ENCODE measurements around the gene C2CD4A.

C2CD4A gene

GRCh38 chr15:62058327-62059028 is 8.3 kb upstream of the C2CD4A start:
- Histone ChIP-seq H3K27me3 (ENCODE audit: insufficient read depth, low read depth, severe bottlenecking) (no peaks in the 10 kb centered on the region), H3K4me3 (ENCODE audit: low read depth, low read length) (no peak overlapping the region), H3K9me3 (ENCODE audit: severe bottlenecking) (no peaks in the 10 kb centered on the region), H3K27ac (no peak overlapping the region), H3K36me3 (no peaks in the 10 kb centered on the region)
- TF ChIP-seq CTCF (IDR thresholded peaks at IDR 0.05; ENCODE audit: low read depth, low read length) = no peak
- DNase-seq = no peak

- no peak for TF ChIP-seq CTCF (IDR thresholded peaks at IDR 0.05; ENCODE audit: low read depth, low read length)
- DNase-seq = no peak
- H3K36me3 ChIP-seq = no peaks in the 10 kb centered on the region
- H3K4me3 ChIP-seq (ENCODE audit: low read depth, low read length) = peak overlapping the region; percentile 80
- H3K27me3 ChIP-seq (ENCODE audit: insufficient read depth, low read depth, severe bottlenecking) = no peaks in the 10 kb centered on the region
- no peaks in the 10 kb centered on the region for H3K9me3 ChIP-seq (ENCODE audit: severe bottlenecking)
- H3K27ac ChIP-seq = no peak overlapping the region; the same call in 1 of the 2 replicates
These were observed 7.5 kb upstream of the C2CD4A start for GRCh38 chr15:62059108-62059815.

GRCh38 chr15:62059816-62060112 is 7.0 kb upstream of the C2CD4A start:
- H3K36me3 ChIP-seq = no peaks in the 10 kb centered on the region
- peak; percentile 51 for DNase-seq
- H3K4me3 ChIP-seq (ENCODE audit: low read depth, low read length) = peak overlapping the region; percentile 80
- TF ChIP-seq CTCF (IDR thresholded peaks at IDR 0.05; ENCODE audit: low read depth, low read length) = no peak
- no peaks in the 10 kb centered on the region for H3K27me3 ChIP-seq (ENCODE audit: insufficient read depth, low read depth, severe bottlenecking)
- H3K27ac ChIP-seq = peak overlapping the region; percentile 64
- no peaks in the 10 kb centered on the region for H3K9me3 ChIP-seq (ENCODE audit: severe bottlenecking)

DNA sequence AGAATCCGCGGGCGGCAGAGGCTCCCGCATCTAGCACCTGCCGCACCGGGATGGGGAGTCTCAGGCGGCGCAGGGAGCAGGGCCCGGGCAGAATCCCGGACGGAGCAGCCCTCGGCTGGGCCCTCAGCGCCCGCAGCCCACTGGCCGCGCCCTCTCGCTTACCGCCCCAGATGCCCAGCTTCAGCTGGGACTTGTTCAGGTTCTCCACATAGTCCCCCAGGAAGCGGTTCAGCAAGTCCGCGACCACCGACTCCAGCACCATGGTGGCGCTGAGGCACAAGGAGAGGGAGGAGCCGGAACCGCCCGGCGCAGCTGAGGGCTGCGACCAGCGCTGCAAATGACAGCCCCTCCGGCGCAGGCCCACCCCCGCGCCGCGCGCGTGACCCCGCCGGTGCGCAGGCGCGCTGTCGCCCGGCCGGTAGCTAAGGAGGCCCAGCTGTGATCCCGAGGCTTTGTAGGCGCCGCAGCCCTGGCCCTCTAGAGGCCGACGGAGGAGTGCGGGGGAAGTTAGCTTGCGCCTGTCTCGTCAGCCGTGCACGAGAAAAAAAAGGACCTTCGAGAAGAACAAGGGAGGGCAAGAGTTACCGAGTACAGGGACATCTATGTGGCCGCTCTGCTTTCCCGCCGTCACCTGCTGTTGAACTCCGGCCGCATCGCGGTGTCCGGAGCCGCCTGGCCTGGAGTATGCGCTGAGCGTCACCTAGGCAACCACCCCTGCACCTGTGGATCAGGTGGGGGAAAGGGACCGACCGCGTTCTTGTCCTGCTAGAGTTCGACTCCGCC is 6.5 kb upstream of the C2CD4A start, which contains the start of gene VPS13C:
Gene VPS13C, minus strand, starts transcription at position 335 of the 783 bp plus-strand sequence. Its CDS starts 73 bp downstream, at position 262.
- Histone ChIP-seq H3K4me3 (ENCODE audit: low read depth, low read length) (peak within 1 kb of the TSS; percentile 80), H3K27me3 (ENCODE audit: insufficient read depth, low read depth, severe bottlenecking) (no peaks in the 10 kb centered on the region), H3K9me3 (ENCODE audit: severe bottlenecking) (no peaks in the 10 kb centered on the region), H3K27ac (peak within 1 kb of the TSS; percentile 64), H3K36me3 (no peaks in the 10 kb centered on the region)
- peak; percentile 94 for DNase-seq
- peak; percentile 75 for TF ChIP-seq CTCF (IDR thresholded peaks at IDR 0.05; ENCODE audit: low read depth, low read length)

GRCh38 chr15:62060896-62061280 is 5.9 kb upstream of the C2CD4A start:
- Histone ChIP-seq H3K27ac (peak overlapping the region; percentile 58), H3K27me3 (ENCODE audit: insufficient read depth, low read depth, severe bottlenecking) (no peaks in the 10 kb centered on the region), H3K4me3 (ENCODE audit: low read depth, low read length) (peak overlapping the region; percentile 80), H3K9me3 (ENCODE audit: severe bottlenecking) (no peaks in the 10 kb centered on the region), H3K36me3 (no peaks in the 10 kb centered on the region)
- TF ChIP-seq CTCF (IDR thresholded peaks at IDR 0.05; ENCODE audit: low read depth, low read length) = no peak
- DNase-seq = no peak

Data from WERI-Rb-1 (cell line).